Measurements from ENCODE around the gene PELI2. TPM values are rescaled to one million over a fixed set of nuclear protein-coding genes. Genes with fewer than 3 reads are reported as not detected.

PELI2 gene
- total RNA-seq, 4 donors from 2014 or later: 0.91 to 10.5 (median 3.9) TPM

DNA sequence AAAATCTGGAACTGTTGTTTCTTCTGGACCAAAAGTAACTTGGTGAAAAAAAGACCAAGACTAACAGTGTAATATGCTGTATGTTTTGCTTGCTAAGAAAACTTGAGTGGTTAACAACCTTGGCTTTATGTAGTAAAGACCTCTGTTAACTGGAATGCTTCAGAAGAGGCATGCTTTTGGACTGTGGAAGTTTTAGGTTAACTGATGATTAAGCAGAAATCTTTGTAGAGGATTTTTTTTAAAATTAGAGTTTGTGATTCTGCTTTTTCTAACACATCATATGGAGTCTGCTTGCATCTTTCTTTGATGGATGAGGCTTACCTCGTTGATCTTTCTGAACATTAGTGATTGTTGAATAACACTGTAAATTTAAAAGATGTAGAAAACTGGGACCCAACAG is 17.5 kb downstream of the PELI2 start:
- no peaks in the 10 kb centered on the region for H3K27me3 ChIP-seq
- no peak for DNase-seq
- H3K4me1 ChIP-seq: peaks cover 0 to 33% (median 5%) of the 10 kb centered on the region in 3 donors
- H3K27ac ChIP-seq: no peak overlapping the region
- TF ChIP-seq POLR2A (IDR thresholded peaks at IDR 0.05): no peak
- TF ChIP-seq, protein P1, sequence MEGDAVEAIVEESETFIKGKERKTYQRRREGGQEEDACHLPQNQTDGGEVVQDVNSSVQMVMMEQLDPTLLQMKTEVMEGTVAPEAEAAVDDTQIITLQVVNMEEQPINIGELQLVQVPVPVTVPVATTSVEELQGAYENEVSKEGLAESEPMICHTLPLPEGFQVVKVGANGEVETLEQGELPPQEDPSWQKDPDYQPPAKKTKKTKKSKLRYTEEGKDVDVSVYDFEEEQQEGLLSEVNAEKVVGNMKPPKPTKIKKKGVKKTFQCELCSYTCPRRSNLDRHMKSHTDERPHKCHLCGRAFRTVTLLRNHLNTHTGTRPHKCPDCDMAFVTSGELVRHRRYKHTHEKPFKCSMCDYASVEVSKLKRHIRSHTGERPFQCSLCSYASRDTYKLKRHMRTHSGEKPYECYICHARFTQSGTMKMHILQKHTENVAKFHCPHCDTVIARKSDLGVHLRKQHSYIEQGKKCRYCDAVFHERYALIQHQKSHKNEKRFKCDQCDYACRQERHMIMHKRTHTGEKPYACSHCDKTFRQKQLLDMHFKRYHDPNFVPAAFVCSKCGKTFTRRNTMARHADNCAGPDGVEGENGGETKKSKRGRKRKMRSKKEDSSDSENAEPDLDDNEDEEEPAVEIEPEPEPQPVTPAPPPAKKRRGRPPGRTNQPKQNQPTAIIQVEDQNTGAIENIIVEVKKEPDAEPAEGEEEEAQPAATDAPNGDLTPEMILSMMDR (IDR thresholded peaks at IDR 0.05): no peak
- no peaks in the 10 kb centered on the region for H3K9me3 ChIP-seq
- H3K4me3 ChIP-seq: no peak overlapping the region
- intact Hi-C loops (cut with DNase I): no loop called here
- WGBS, 2 donors: 55 to 62% methylated on average over 1 of the region's 1 CpG
- no peaks in the 10 kb centered on the region for H3K36me3 ChIP-seq

DNA sequence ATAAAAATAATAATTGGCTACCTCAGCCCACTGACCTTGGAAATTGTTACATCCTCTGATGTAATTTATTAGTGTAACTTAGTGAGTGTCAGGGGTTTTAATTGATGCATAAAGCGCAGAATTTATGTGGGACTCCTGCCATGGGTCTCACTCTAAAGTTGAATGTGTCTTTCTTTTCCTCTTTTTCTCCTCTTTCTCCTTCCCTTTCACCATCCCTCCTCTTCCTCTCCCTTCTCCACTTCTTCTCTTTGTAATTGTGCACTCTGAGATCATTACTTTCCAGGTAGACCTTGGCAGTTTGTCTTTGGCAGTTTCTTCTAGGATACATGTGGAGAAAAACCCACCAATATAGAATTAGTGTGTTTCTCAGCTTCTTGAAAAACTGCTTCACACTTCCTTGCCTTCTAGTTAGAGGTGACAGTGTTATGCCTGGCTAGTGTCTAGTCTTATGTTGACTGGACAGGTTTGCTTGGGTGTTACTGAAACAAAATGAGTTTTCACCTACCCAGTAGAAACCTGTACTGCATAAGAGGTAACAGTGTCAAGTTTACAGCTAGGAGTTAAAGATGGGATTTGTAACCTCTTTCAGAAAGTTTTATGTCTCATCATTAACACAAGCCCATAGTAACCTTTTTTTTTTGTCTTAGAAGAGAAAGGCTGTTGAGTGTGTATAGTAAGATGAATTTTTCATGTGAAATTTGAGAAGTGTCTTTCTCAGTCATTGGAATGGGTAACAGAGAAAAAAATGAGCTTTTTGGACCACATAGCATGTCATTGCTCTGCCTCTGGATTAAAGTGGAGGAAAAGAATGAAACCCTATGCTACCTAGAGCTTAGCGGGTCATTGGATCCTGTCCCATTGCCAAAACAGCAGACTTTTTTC is 18.6 kb downstream of the PELI2 start:
- Histone ChIP-seq H3K27me3 (no peaks in the 10 kb centered on the region), H3K27ac (no peak overlapping the region), H3K4me1 (peaks cover 0 to 28% (median 5%) of the 10 kb centered on the region in 3 donors), H3K9me3 (no peaks in the 10 kb centered on the region), H3K36me3 (no peaks in the 10 kb centered on the region), H3K4me3 (no peak overlapping the region)
- no peak for DNase-seq
- 80 to 92% methylated on average over 2 of the region's 2 CpGs for WGBS, 2 donors
- intact Hi-C loops (cut with DNase I): no loop called here
- no peak for TF ChIP-seq POLR2A (IDR thresholded peaks at IDR 0.05)
- TF ChIP-seq, protein P1 (IDR thresholded peaks at IDR 0.05): no peak

DNA sequence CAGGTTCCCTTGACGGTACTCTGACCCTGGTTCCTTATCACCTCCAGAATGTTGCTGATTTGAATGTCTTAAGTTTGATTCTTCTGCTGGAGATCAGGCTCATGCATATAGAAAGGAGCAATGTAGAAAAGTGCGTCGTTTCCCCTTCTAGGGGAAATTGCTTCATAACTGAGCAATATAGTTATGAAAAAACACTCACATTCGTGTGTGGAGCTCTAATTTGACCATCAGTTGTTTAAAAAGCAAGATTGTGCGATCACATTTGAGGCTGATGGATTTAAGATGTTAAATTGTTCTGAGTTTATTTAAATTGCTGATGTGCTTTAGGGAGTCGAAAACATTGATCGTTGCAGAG is 19.2 kb downstream of the PELI2 start:
- no peaks in the 10 kb centered on the region for H3K36me3 ChIP-seq
- 71 to 83% methylated on average over 7 of the region's 7 CpGs for WGBS, 2 donors
- no peak overlapping the region for H3K4me3 ChIP-seq
- H3K27ac ChIP-seq: no peak overlapping the region
- peaks cover 0 to 21% (median 5%) of the 10 kb centered on the region in 3 donors for H3K4me1 ChIP-seq
- no peaks in the 10 kb centered on the region for H3K9me3 ChIP-seq
- no peaks in the 10 kb centered on the region for H3K27me3 ChIP-seq
- intact Hi-C loops (cut with DNase I): no loop called here
- no peak for DNase-seq
- TF ChIP-seq, protein P1 (IDR thresholded peaks at IDR 0.05): no peak
- no peak for TF ChIP-seq POLR2A (IDR thresholded peaks at IDR 0.05)

DNA sequence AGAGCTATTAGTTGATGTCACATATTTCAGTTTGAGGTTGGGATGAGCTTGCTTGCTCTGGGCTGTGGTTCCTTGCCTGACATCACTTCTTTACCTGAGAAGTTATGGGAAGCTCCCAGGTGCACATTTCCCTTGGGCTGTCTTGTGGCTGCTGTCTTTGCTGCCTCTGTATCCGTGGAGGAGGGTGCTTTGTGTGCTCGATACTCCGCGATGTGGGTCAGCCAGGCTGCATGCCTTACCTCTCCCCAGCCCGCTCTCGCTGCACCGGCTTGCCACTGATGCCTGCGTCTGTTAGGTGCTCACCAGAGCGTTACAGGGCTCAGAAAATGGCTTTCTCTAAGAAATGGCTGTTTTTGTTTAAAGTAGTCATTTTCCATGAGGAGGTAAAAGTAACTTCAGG is 19.6 kb downstream of the PELI2 start:
- intact Hi-C loops (cut with DNase I): no loop called here
- Histone ChIP-seq H3K9me3 (no peaks in the 10 kb centered on the region), H3K4me3 (no peak overlapping the region), H3K27me3 (no peaks in the 10 kb centered on the region), H3K4me1 (peaks cover 0 to 18% (median 5%) of the 10 kb centered on the region in 3 donors), H3K27ac (no peak overlapping the region), H3K36me3 (no peaks in the 10 kb centered on the region)
- TF ChIP-seq, protein P1 (IDR thresholded peaks at IDR 0.05): no peak
- no peak for TF ChIP-seq POLR2A (IDR thresholded peaks at IDR 0.05)
- DNase-seq: no peak
- WGBS, 2 donors: 78 to 90% methylated on average over 6 to 9 of the region's 9 CpGs

DNA sequence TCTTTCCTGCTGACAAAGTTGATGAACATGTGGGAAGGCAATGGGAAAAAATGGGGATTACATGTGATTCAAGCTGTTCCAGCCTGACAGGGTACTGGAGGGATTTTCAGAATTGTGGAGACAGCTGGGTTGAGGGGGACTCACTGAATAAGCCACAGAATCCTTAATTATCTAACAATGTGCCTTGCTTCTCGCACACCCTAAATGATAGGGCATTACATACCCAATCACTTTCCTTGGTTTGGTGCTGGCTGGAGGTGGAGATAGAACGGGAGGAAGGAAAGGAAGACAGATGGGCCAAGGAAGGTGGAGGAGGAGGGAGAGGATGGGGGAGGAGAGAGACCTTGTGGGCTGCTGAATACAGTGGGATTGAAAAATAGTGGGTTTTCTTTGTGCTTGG is 20.7 kb downstream of the PELI2 start:
- 58 to 71% methylated on average over 2 of the region's 2 CpGs for WGBS, 2 donors
- Histone ChIP-seq H3K9me3 (no peaks in the 10 kb centered on the region), H3K4me3 (no peak overlapping the region), H3K27me3 (no peaks in the 10 kb centered on the region), H3K36me3 (no peaks in the 10 kb centered on the region), H3K4me1 (peaks cover 0 to 11% (median 0%) of the 10 kb centered on the region in 3 donors), H3K27ac (no peak overlapping the region)
- TF ChIP-seq, protein P1 (IDR thresholded peaks at IDR 0.05): no peak
- no peak for TF ChIP-seq POLR2A (IDR thresholded peaks at IDR 0.05)
- DNase-seq: no peak
- intact Hi-C loops (cut with DNase I): no loop called here
